Measurements from ENCODE around the gene TRAF3IP1.

DNA sequence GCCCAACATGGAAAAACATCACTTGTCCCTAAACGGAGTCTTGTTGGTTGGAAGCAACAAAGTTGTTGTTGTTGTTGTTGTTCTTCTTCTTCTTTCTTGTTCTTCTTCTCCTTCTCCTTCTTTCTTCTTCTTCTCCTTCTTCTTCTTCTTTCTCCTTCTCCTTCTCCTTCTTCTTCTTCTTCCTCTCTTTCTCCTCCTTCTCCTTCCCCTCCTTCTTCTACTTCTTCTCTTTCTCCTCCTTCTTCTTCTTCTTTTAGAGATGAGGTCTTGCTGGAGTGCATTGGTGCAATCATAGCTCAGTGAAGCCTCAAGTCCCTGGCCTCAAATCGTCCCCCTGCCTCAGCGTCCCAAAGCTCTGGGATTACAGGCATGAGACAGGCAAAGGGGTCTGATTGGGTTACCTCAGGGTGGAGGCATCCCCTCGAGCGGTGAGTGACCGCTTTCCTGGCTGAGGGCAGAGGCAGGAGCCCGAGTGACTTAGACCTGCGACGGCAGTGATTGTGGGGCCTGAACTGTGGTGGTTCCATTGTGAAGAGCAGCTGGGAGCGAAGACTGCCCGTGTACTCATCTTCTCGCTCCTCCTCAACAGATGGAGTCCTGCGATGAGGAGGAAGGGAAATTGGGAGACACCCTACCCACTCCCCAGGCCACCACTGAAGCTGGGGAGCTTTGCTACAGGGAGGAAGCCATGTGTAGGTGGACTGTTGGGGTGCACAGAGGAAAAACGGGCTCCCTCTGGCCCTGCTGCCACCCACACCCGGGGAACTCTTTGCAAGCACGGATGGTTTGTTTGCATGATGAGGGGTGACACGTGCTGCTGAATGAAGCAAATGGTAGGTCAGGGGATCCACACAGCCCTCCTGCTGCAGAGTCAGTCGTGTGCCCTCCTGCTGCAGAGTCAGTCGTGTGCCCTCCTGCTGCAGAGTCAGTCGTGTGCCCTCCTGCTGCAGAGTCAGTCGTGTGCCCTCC is 24.9 kb upstream of the TRAF3IP1 start:
- no peak for TF ChIP-seq CTCF (IDR thresholded peaks at IDR 0.05)
- no peak for TF ChIP-seq POLR2A (IDR thresholded peaks at IDR 0.05)
- TF ChIP-seq EP300 (IDR thresholded peaks at IDR 0.05), result no peak
